ENCODE results near the gene SLX9.

GRCh38 chr21:44911384-44912157 is 28.3 kb upstream of the SLX9 start:
- TF ChIP-seq CTCF (IDR thresholded peaks at IDR 0.05; ENCODE audit: low read length): peak; percentile 66
- no peak for TF ChIP-seq EZH2 (IDR thresholded peaks at IDR 0.05; ENCODE audit: borderline replicate concordance, low read length)
